GM19193 (cell line): ENCODE measurements around the gene MAS1.

ENCODE experiments used
- POLR2A ChIP-seq: IDR thresholded peaks from 4 replicates; pipeline ENCODE4 v1.6.1; 2011; ENCODE audit not compliant: insufficient read depth, insufficient read length; ENCODE audit errors: extremely low read depth

Gene MAS1

GRCh38 chr6:159902620-159903019 is 11.8 kb downstream of the MAS1 start:
- no peak for TF ChIP-seq POLR2A

- no peak for TF ChIP-seq POLR2A
Observed at GRCh38 chr6:159904497-159904911, 13.7 kb downstream of the MAS1 start.

DNA sequence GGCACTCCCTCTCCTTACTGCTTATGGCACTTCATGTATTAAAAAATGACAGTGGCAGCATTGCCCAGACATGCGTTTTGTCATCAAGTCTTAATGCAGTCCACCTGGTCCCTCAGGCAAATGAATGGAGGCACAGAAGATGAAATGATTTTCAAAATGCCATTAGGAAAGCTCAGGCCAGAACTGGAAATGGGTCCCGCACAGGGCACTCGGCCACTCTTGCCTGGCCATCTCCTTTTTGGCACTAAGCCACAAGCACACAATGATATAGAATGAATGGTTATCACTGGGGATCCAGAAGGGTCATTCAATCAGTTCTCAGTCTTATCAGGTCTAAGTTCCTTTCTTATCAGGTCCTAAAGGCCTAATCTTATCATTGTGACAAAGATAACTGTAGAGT is 15.6 kb downstream of the MAS1 start:
- no peak for TF ChIP-seq POLR2A

DNA sequence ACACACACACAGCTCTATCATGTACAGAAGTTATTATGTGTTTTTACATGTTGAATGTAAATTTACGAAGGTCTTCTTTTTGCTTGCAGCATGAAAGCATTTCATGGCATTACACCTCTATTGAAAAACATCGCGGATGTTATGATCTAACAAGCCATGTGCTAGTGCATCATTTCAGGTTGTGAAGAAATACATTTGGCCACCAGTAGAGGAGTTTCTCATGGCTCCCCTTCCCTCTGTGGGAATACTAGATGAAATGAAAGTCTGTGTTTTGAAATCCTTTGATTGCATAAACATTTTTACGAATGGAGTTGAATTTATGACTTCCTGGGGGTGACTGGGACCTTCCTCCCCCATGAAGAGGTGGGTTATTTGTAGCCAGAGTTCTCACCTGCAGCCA is 17.7 kb downstream of the MAS1 start:
- no peak for TF ChIP-seq POLR2A

GRCh38 chr6:159908979-159909378 is 18.2 kb downstream of the MAS1 start:
- TF ChIP-seq POLR2A, result no peak

- TF ChIP-seq POLR2A, result no peak
Observed at GRCh38 chr6:159910342-159910741, 19.6 kb downstream of the MAS1 start.

- TF ChIP-seq POLR2A, result no peak
Observed at GRCh38 chr6:159913375-159913774, 22.6 kb downstream of the MAS1 start.

- TF ChIP-seq POLR2A, result no peak
Observed at GRCh38 chr6:159913862-159914564, 23.2 kb downstream of the MAS1 start.

GRCh38 chr6:159914565-159914923 is 23.8 kb downstream of the MAS1 start:
- TF ChIP-seq POLR2A, result no peak

GRCh38 chr6:159915397-159915796 is 24.6 kb downstream of the MAS1 start:
- no peak for TF ChIP-seq POLR2A

DNA sequence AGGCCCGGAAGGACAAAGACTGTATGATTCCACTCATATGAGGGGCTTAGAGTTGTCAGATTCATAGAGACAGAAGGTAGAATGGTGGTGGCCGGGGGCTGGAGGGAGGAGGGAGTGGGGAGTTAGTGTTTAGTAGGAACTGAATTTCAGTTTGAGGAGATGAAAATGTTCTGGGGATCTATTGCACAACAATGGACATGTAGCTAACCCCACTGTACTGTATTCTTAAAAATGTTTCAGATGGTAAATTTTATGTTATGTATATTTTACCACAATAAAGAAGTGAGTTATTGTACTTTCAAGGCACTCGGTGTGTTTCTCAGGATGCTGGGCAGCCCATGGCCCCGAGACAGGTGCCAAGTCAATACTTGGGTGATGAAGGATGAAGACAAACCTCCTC is 25.4 kb downstream of the MAS1 start:
- TF ChIP-seq POLR2A, result no peak

GRCh38 chr6:159916752-159917151 is 26.0 kb downstream of the MAS1 start:
- no peak for TF ChIP-seq POLR2A

- no peak for TF ChIP-seq POLR2A
Observed at GRCh38 chr6:159919011-159919511, 28.3 kb downstream of the MAS1 start.

DNA sequence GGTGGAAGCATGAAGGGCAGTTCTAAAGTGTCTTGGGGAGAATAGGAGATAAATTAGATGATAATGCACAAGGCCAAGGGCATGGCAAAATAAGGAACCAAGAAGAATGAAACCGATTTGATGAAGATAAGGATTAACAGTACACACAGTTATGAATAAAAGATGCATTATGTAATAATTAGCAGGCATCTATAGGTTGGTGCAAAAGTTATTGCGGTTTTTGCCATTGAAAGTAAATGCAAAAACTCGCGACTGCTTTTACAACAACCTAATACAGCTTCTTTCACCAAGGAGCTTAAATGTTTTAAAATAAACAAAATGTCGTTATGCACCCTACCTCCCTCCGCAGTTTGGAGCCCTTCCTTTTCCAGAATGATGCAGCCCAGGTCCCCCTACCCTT is 29.0 kb downstream of the MAS1 start:
- no peak for TF ChIP-seq POLR2A

DNA sequence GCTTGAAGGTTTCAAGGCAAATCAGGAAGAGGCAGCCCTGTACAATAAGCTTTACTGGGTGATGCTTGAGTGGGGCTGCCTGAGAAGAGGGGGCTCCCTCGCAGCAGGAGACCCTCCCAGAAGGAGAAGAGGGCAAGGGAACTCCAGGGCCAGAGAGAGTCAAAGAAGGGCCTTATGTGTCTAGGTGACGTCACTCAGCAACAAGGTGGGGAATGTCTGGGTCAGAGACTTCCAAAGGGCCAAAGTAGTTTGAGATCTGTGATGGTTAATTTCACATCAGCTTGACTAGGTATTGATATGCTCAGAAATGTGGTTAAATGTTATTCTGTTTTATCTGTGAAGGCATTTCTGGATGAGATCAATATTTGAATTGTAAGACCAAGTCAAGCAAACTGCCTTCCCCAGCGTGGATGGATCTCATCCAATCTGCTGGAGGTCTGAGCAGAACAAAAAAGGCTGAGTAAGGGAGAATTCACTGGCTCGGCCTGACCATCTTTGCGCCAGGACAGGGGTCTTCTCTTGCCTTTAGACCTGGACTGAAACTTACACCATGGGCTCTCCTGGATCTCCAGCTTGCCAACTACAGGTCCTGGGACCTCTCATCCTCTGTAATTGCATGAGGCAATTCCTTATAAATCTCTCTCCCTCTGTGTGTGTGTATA is 35.9 kb downstream of the MAS1 start:
- no peak for TF ChIP-seq POLR2A

- TF ChIP-seq POLR2A, result no peak
Observed at GRCh38 chr6:159929819-159930218, 39.0 kb downstream of the MAS1 start.
